ENCODE measurements around the gene FXYD6.
A peak's percentile ranks its signal among the peaks of the same experiment; 100 is the strongest.

Gene FXYD6

GRCh38 chr11:117910525-117910924 lies 34.1 kb upstream of the FXYD6 start:
- no peak for DNase-seq

- no peak for DNase-seq
Measured at GRCh38 chr11:117909611-117910382, 33.3 kb upstream of the FXYD6 start.

- DNase-seq, result no peak
Measured at GRCh38 chr11:117908959-117909610, 32.6 kb upstream of the FXYD6 start.

GRCh38 chr11:117908109-117908895 lies 31.8 kb upstream of the FXYD6 start:
- DNase-seq, result no peak

- DNase-seq, result peak; percentile 99
Measured at GRCh38 chr11:117907276-117908108, 31.0 kb upstream of the FXYD6 start.

GRCh38 chr11:117906710-117907109 lies 30.3 kb upstream of the FXYD6 start:
- no peak for DNase-seq

GRCh38 chr11:117906126-117906525 lies 29.7 kb upstream of the FXYD6 start:
- DNase-seq, result no peak

- DNase-seq, result no peak
Measured at GRCh38 chr11:117905524-117905923, 29.1 kb upstream of the FXYD6 start.

GRCh38 chr11:117903505-117904382 lies 27.3 kb upstream of the FXYD6 start:
- no peak for DNase-seq

- no peak for DNase-seq
Measured at GRCh38 chr11:117902001-117902845, 25.8 kb upstream of the FXYD6 start.

- DNase-seq, result no peak
Measured at GRCh38 chr11:117901601-117902000, 25.1 kb upstream of the FXYD6 start.

GRCh38 chr11:117900720-117901440 lies 24.4 kb upstream of the FXYD6 start:
- no peak for DNase-seq

GRCh38 chr11:117900121-117900648 lies 23.7 kb upstream of the FXYD6 start:
- no peak for DNase-seq

GRCh38 chr11:117898059-117898458 lies 21.6 kb upstream of the FXYD6 start:
- DNase-seq, result no peak

- no peak for DNase-seq
Measured at GRCh38 chr11:117892651-117893050, 16.2 kb upstream of the FXYD6 start.

GRCh38 chr11:117891362-117891761 lies 14.9 kb upstream of the FXYD6 start:
- DNase-seq, result no peak

GRCh38 chr11:117888139-117888566 lies 11.7 kb upstream of the FXYD6 start:
- no peak for DNase-seq

GRCh38 chr11:117887431-117888138 lies 11.1 kb upstream of the FXYD6 start:
- DNase-seq, result no peak

- DNase-seq, result no peak
Measured at GRCh38 chr11:117885777-117886176, 9.3 kb upstream of the FXYD6 start.
